GM21528 (cell line): ENCODE results near the gene PARVB.
"Not testable (repeated sequence)": the region's sequence is repeated elsewhere in the genome, so short reads cannot be mapped to it uniquely, and the experiment has no call there.

Experiments
- ATAC-seq: cut with Tn5 transposase; IDR thresholded peaks from one replicate; pipeline ENCODE4 v1.9.1; 2021; ENCODE audit warnings: mild to moderate bottlenecking, moderate library complexity; ENCODE audit not compliant: unreplicated experiment, low FRiP score

The PARVB gene

DNA sequence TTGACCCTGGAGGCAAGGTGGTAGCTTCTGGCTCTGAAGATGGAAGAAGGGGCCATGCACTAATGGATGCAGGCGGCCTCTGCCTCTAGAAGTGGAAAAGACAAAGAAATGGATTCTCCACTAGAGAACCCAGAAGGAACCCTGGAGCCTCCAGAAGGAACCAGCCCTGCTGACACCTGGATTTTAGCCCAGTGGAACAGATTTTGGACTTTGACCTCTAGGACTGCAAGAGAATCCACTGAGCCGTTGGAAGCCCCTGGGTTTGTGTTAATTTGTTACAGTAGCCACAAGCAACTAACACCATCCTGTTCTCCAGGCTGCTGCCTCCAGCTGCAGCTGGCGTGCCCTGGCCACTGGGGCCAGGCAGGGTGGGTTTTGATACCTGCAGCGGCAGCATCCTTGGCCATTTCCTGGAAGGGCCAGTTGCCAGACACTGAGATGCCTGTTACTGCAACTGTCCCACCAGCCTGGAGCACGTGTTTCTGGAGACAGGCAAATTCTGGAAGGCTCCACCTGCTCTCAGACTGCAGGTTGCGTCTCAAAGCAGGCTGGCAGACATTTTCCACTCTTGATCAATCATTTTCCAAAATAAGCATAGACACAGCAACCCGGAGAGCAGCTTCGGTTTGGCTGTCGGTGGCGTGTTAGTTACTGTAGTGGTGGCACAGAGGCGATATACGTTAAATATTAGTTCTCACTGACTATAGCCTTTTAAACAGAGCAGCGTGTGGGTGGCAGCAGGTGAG, 79.8 kb downstream of the PARVB start:
- ATAC-seq, result no peak

DNA sequence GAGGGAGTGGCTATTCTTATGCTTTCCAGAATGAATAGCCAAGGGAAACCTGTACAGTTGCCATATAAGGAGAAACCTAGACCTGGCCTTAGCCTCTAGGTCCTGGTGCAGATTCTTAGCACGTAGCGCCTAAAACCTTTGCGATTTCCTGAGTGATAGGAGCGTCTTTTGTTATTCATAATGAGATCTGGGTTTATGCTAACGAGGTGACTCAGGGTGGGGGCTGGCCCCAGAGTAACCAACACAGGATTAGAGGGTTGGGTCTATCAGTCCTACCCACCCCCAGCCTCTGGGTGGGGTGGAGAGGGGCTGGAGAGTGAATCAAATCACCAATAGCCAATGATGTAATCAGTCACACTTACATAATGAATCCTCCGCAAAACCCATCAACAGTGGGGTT, 83.2 kb downstream of the PARVB start:
- ATAC-seq, result no peak

DNA sequence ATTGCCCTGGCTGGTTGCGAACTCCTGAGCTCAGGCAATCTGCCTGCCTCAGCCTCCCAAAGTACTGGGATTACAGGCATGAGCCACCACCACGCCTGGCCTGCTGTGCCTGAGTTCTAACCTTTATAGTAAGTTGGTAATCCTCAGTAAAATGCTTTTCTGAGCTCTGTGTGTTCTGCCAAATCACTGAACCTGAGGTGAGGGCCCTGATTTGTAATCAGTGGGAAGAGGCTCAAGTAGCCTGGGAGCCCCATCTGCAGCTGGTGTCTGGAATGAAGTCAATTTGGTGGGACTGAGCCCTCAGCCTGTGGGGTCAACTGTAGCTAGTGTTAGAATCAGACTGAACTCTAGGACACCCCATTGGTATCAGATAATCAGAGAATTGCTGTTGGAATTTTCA, 84.0 kb downstream of the PARVB start:
- no peak for ATAC-seq

DNA sequence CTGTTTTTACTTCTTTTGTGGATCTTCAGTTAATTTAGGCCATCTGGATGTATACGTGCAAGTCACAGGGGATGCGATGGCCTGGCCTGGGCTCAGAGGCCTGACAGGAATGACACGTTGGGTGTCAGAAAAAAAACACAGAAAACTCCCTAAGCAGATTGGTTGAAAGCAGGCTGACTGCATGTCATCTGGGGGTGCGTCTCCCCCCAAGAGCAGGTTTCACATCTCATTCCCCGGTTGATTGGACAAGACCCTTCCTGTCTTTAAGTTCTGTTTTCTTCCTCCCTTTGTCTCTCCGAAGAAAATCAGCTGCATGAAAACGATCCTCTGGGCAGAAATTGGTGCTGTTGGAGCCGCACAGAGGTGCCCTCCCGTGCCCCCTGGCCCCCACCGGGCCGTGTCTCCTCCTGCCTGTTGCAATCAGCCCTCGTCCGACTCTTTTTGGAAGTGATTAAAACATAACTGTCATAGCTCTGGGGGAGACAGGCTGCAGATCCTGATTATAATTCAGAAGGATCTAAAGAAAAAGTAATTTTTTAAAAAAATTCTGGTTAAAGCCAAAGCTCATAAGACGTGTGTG, 84.8 kb downstream of the PARVB start:
- ATAC-seq, result no peak

DNA sequence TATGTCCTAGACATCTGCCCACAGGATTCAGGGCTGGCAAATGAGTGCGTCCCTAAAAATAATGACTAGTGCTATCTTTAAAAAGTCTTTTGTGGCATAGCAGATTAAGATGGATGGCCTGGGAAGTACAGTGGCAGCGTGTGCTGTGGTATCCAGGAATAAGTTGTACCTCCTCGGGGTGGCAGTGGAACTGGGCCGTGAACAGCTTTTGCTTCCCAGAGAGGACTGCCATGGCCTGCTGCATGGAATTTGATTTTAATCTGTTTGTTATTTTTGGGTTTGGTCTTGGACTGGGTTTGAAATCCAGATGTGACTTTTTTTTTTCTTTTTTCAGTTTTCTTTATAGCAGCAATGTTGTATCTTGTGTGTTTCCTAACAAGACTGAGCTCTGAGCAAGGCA, 85.3 kb downstream of the PARVB start:
- ATAC-seq, result no peak

DNA sequence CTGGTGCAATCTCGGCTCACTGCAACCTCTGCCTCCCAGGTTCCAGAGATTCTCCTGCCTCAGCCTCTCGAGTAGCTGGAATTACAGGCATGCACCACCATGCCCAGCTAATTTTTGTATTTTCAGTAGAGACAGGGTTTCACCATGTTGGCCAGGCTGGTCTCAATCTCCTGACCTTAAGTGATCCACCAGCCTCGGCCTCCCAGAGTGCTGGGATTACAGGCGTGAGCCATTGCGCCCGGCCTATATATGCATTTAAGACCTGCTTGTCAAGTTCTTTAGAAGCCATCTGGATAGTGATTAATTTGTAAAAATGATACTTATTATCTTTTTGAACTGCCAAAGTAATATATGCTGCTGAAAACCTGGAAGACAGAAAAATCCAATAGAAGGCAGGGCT, 86.6 kb downstream of the PARVB start:
- not testable (repeated sequence) for ATAC-seq

DNA sequence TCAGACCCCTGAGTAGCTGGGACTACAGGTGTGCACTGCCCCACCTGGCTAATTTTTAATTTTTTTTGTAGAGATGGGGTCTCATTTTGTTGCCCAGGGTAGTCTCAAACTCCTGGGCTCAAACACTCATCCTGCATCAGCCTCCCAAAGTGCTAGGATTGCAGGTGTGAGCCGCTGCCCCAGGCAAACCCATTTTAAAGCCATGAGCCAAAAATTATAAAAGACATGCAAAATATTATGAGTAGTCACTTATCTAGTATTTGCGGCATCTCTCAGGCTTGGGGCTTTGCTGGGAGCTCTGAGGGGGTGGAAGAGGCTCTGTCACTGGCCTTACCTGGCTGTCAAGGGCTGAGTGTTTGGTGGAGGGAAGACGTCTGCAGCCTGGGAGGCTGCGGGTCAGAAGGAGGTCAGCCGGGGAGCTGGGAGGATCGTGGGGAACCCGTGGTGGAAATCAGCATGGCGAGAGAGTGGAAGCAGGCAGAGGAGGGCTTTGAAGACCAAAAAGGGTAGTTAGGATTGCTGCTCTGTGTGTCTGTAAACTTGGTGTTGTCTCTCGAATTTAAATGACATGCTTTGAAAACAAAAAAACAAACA, 87.6 kb downstream of the PARVB start:
- ATAC-seq, result no peak

DNA sequence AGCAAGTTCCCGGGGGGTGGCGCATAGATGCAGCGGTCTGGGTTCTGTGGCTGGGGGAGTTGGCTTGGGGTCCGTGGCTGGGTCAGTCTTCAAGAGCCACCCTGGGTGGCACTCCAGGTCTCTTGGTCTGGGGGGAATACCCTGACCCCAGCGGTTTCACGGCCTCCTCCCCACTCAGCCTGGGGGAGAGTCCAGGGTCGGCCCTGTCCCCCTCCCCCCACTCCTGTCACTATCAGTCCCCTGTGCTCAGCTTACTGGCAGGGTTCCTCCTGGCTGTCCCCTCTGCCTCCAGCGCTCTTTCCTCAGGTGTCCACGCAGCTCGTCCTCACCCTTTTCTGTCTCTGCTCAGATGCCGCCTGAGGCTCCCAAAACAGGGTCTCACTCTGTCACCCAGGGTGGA, 88.1 kb downstream of the PARVB start:
- ATAC-seq, result no peak

DNA sequence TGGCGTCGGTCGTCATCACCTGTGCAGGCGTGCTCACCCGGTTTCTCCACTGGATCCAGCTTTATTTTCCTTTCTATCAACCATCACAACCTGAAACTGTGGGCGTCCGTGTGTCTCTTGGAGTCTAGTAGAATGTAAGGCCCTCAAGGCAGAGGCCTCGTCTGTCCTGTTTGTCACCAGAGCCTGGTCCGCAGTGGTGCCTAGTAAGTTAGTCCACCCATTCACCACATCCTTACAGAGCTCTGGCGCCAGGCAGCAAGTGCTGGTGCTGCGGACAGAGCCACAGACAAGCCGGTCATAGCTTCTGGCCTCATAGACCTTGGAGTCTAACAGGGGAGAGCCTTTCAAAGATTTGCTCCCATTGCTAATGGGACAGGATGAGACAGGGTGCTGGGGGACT, 92.2 kb downstream of the PARVB start:
- no peak for ATAC-seq

DNA sequence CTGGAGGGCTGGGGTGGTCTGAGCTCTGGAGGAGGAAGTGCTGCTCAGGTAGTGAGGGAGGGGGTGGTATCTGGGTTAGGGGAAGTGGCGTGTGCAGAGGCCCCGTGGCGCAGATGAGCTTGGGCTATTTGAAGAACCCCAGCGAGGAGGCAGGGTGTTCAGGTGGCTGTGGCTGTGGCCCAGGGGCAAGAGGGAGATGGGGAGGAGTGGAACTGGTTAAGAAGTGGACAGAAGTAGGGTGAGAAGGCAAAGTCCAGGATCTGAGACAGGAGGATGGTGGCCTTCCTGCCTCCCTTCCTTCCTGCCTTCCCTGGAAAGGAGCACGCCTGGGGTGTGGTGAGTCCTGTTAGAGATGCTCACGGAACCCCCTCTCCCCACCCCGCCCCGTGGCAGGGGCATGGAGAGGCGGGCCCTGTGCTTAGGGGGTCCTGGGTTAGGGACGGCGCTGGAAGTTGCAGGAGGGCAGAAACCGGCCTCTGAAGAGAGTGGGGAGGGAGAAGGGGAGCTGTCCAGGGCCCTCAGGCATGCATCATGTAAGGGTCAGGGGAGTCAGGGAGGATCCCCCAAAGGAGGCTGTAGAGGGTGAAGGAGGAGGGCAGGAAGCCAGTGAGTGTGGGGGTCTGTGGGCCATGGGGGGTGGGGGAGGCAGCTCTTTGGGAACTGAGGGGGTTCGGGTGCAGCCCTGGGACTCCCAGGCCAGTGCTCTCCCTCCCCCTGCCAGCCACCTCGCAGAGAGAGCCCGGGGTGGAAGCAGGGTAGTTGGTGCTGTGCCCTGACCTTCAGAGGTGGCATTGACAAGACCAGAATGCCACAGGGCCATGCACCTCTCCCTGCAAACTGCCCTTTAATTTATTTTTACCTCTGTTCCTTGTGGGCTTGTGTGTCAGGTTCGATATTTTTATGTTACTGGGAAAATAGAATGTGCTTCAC, 92.9 kb downstream of the PARVB start:
- no peak for ATAC-seq

DNA sequence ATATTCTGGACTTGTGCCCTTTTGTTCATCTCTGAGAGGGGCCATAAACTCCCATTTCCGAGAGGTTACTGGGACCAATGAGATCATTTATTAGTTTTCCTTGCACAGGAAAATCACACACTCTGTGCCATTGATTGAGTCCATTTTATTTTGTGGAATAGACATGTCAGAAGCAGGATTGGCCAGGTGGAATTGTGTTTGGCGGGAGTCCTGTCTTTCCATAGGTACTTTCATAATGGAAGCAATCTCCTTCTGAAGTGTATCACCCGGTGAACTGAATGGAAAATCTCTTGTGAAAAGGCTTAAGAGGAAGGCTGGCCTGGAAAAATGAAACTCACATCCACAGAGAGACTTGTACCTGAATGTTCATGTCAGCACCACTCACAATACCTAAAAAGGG, 93.6 kb downstream of the PARVB start:
- ATAC-seq, result no peak

DNA sequence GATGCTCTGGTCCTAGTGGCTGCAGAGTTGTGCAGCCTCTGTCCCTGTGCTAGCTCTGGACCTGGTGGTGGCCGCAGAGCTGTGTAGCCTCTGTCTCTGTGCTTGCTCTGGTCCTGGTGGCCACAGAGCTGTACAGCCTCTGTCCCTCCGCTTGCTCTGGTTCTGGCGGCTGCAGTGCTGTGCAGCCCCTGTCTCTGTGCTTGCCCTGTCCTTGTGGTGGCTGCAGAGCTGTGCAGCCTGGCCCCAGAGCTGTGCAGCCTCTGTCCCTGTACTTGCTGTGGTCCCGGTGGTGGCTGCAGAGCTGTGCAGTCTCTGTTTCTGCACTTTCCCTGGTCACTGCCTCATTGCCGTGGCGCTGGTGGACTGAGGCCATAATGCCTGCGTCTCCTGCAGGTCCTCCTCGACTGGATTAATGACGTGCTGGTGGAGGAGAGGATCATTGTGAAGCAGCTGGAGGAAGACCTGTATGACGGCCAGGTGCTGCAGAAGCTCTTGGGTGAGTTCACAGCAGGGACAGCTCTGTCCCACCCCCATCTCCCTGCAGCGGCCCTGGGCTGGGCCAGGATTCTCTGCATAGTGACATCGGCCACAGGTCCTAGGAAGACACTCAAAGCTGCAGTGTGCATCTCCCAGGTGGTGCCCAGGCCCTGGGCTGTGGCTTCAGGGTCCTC, 94.7 kb downstream of the PARVB start:
- no peak for ATAC-seq

DNA sequence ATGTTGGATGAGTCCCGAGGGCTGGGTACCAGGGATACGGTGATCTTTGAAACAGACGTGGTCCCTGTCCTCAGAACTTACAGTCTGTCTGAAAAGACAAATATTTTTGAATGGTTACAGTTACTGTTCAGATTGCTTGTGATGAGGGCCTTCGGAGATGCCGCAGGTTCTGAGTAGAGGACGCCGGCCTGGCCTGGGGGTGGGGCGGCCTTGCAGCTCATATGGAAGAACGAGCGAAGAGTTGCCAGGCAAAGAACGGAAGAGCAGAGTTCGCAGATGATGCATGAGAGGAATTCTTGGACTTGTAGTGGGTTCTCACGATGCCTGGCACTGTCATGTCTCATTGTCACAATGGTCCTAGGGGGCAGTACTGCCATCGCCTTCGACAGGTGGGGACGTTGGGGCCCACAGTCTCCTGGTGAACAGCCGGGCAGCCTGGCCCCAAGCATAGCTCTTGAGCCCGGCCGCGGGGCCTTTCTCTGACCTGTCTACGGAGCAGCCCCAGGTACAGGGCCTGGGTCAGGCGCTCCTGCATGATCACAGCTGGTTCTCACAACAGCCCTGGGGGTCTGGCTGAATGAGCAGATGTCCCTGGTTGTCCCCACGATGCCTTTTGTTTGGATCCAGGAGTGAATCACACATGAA, 95.7 kb downstream of the PARVB start:
- ATAC-seq, result no peak

DNA sequence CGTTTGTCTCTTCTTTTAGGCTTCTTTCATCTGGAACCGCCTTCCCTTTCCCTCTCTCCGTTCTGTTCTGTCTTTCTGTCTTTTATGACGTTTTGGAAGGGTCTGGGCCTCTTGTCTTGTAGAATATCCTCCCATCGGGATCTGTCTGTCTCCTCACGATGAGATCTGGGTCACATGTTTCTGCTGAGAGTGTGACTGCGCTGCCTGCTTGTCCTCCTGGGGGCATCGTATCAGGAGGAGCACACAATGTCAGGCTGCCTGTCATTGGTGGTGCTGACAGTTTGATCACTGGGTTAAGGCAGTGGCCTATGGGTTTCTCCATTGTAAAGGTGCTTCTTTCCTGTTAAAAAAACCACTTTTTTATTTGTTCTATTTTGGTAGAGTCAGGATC, 96.2 kb downstream of the PARVB start:
- no peak for ATAC-seq

DNA sequence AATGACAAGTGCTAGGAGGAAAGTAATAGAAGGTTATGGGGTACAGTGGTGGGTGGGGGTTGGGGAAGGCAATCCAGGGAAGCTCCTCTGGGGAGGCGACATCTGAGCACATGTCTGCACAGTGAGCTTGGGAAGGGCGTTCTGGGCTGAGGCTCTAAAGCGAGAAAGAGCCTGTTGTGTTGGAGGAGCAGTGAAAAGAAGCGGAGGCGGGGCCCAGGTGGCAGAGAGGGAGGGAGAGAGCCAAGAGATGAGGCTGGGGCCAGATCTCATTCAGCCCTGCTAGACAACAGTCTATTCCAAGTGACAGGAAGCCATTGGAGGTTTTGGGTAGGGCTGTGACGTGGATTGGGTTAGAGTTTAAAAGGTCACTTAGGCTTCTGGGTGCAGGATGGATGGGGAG, 101.3 kb downstream of the PARVB start:
- no peak for ATAC-seq

DNA sequence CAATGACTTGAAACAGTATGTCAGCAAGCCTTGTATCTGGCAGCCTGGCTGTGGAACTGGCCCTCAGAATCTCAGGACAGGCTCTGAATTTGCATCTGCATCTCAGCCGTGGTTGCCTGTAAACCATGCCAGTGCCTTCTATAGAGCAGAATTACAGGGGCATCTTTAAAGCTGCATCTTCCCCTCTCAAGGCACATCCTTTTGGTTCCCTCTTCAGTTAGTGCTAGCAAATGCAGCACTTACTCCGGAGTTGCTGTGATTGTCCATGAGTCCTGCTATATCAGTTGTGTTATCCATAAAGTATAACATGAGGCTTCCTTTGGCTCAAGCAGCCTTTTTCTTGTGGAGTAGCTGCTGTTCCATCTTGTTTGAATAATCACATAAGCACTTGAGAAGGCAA, 102.7 kb downstream of the PARVB start:
- ATAC-seq, result no peak

DNA sequence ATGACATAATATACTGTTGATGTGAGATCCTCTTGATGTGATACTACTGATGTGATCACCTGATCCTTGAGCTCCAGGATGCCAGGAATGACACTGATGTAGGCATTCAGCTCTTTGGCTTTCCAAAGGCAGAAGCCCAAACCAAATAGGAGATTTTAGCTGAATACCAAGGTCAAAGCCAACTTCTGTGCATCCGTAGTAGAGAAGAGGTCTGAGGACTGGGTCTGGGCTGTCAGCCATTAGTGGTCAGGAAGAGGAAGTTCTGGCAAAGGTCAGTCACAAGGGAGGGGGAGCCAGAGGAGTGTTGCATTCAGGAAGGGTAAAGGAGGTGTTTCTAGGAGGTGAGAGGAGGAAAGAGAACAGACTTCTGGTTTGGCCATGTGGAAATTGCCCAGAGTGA, 103.3 kb downstream of the PARVB start:
- ATAC-seq, result no peak

DNA sequence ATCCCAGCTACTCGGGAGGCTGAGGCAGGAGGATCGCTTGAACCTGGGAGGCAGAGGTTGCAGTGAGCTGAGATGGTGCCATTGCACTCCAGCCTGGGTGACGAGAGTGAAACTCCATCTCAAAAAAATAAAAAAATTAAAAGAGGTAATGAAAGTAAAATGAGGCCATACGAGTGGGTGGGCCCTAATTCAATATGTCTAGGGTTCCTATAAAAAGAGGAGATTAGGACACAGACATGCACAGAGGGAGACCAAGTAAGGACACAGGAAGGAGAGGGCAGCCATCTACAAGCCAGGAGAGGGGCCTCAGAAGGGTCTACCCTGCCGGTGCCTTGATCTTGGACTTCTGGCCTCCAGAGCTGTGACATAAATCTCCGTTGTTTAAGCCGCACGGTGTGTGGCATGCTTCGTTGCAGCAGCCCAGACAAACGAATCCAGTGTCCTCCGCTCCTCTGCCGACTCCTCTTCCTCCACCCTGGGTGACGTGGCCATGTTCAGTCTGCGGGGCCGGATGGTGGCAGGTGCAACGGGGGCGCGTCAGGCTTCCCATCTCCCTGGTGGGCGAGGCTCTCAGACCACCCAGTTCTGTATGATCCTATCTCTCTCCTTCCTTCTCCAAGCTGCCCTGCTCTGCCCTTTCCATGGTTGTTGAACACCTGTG, 105.0 kb downstream of the PARVB start:
- ATAC-seq, result no peak

DNA sequence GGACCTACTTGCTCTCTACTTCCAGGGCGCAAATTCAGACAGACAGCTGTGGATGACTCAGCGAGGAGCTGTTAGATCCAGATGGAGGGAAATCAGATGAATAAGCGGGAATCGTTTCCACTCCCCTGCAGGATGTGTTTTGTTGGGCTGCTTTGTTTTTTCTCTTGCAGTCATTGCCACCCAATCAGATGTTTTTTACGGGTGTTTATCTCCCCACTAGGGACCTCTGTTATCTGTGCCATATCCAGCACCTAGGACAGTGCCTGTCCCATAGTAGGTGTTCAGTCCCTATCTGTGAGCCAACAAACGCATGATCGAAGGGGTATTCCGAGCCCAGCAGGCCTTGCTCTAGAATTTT, 105.5 kb downstream of the PARVB start:
- ATAC-seq, result no peak
